Activated CD8-positive, alpha-beta T cell treated with anti-CD3 and anti-CD28 coated beads for 36 hours (primary cell): ENCODE data around the gene TMEM236. TPM values are rescaled to one million over a fixed set of nuclear protein-coding genes. Genes with fewer than 3 reads are reported as not detected.

Experiments
- ATAC-seq: fragments of 200-7000 bp; cut with Tn5 transposase; one replicate; pipeline ENCODE4 v1.10.0; 2021; ENCODE audit warnings: mild to moderate bottlenecking, moderate library complexity
- CTCF ChIA-PET: fragments of 350-600 bp; sonication (Branson Sonifier 250); formaldehyde crosslinking; loops from one replicate; lab custom pipeline; 2021; ENCODE audit warnings: antibody characterized with exemption; lab: Charles Lee
- POLR2A ChIA-PET: fragments of 350-600 bp; sonication (Branson Sonifier 250); formaldehyde crosslinking; loops from one replicate; lab custom pipeline; 2021; ENCODE audit warnings: antibody characterized with exemption; lab: Charles Lee
- DNase-seq: peaks from one replicate; pipeline ENCODE4 v3.0.0-alpha.2; 2020
- H3K27ac Mint-ChIP-seq: one replicate; pipeline ENCODE4 v1.8.0; 2021; ENCODE audit warnings: mild to moderate bottlenecking, mixed read lengths
- H3K27me3 Mint-ChIP-seq: one replicate; pipeline ENCODE4 v1.8.0; 2021; ENCODE audit warnings: mixed read lengths
- H3K36me3 Mint-ChIP-seq: one replicate; pipeline ENCODE4 v1.8.0; 2021; ENCODE audit warnings: low read depth, mixed read lengths
- H3K4me1 Mint-ChIP-seq: one replicate; pipeline ENCODE4 v1.8.0; 2021; ENCODE audit warnings: low read depth, mixed read lengths
- H3K4me3 Mint-ChIP-seq: one replicate; pipeline ENCODE4 v1.8.0; 2021; ENCODE audit warnings: mild to moderate bottlenecking, moderate library complexity, mixed read lengths
- H3K9me3 Mint-ChIP-seq: one replicate; pipeline ENCODE4 v1.8.0; 2021; ENCODE audit warnings: mixed read lengths
- CTCF ChIP-seq: fragments of 200-600 bp; IDR thresholded peaks from one replicate; pipeline ENCODE4 v1.8.0; 2022; ENCODE audit warnings: antibody characterized with exemption, mild to moderate bottlenecking
- intact Hi-C: fragments of 100-400 bp; cut with micrococcal nuclease; formaldehyde crosslinking; loops from one replicate; pipeline ENCODE4 v1.10.0; 2022
- total RNA-seq, 2 experiments: library from RNA; stranded (reverse); gene quantifications; one replicate each; pipeline ENCODE4 v1.2.3, GENCODE V29; 2021

The TMEM236 gene, protein sequence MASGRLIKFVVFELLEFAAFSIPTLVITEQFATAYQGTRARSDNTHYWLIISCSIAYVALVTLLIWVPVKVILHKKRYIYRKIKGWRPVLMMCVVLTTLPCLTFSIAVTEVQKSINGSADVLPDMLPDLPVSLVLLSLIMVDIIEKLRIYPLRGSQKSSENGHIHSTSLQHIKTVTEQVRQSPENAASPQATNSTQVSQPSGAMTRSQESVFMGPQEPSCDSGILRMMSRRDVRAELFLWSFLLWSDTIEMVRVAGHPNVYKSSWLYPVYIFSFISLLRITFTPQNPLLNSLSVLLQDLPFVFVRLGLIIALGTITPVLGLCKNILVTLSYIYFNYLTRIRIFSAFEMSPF
- total RNA-seq, result under 1 TPM; 0.11 to 0.16 TPM

DNA sequence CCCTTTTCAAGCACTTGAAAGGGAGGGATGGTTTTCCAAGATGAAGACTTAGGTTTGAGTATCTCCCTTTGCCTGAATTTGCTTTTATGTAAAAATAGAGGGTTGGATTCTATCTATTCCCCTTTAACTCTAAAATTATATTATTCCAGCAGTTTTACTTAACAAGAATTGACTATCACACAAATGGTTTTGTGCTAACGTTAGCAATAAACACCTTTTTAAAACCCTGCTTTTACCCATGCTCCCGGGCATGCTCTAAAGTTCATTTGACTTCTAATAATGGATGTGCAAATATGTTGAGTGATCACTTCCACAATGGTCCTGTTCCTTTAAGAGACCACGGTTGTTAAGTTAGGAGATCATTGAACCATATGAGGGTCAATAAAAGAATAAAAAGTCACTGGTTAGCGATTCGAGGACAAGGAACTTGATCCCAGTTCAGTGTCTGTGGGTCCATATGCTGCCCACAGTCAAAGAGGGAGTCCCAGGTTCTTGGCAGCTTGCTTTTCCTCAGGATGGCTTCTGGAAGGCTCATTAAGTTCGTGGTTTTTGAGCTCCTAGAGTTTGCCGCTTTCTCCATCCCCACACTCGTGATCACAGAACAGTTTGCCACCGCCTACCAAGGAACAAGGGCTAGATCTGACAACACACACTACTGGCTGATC lies at the start of gene TMEM236:
Gene TMEM236 (plus strand): TSS at position 421 of the 665 bp plus-strand sequence. CDS start 95 bp downstream, at position 516.
- intact Hi-C loops, result no loop called here
- no peak for TF ChIP-seq CTCF
- ATAC-seq (no peak), DNase-seq (no peak)
- H3K4me3 Mint-ChIP-seq, result no peak within 1 kb of the TSS
- CTCF ChIA-PET, result no interaction called here
- H3K4me1 Mint-ChIP-seq, result peaks cover 4% of the 10 kb centered on the region
- H3K36me3 Mint-ChIP-seq, result no peaks in the 10 kb centered on the region
- H3K27me3 Mint-ChIP-seq, result no peaks in the 10 kb centered on the region
- no peak within 1 kb of the TSS for H3K27ac Mint-ChIP-seq
- no peaks in the 10 kb centered on the region for H3K9me3 Mint-ChIP-seq
- POLR2A ChIA-PET, result interaction anchor here (0.5 kb wide), 1 partner anchor 18 kb away, joined by 3 read pairs; no protein-coding TSS in a partner anchor

DNA sequence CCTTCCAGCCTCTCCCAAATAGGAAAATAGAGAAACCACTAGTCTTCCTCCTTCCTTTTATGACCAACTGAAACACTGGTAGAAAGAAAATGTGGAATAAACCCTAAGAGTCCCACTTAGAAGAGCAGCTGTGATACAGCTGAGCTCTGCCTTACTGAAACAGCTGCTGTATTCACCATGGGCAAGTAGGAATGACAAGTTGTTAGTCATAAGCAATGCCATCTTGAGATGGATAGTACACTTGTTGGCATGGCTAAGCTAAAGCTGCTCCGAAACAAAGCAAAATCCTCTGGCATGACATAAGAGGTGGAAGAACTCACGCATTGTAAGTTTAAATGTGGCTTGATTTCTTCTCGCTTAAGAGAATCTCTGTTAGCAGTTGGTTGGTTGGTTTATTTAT lies 48.3 kb upstream of the TMEM236 start:
- no peak for DNase-seq
- no peak for ATAC-seq
- no peaks in the 10 kb centered on the region for H3K27me3 Mint-ChIP-seq
- peaks cover 28% of the 10 kb centered on the region for H3K36me3 Mint-ChIP-seq
- peaks cover 4% of the 10 kb centered on the region for H3K4me1 Mint-ChIP-seq
- H3K4me3 Mint-ChIP-seq, result no peak overlapping the region
- POLR2A ChIA-PET, result interaction anchor here (0.6 kb wide), 1 partner anchor 31 kb away, joined by 4 read pairs; no protein-coding TSS in a partner anchor
- H3K27ac Mint-ChIP-seq, result no peak overlapping the region
- CTCF ChIA-PET, result interaction anchor here (0.7 to 2.0 kb wide), 3 partner anchors 87 to 96 kb away, joined by 3 to 5 read pairs (median 4); no protein-coding TSS in a partner anchor
- no peaks in the 10 kb centered on the region for H3K9me3 Mint-ChIP-seq
- TF ChIP-seq CTCF, result no peak
- intact Hi-C loops, result no loop called here

DNA sequence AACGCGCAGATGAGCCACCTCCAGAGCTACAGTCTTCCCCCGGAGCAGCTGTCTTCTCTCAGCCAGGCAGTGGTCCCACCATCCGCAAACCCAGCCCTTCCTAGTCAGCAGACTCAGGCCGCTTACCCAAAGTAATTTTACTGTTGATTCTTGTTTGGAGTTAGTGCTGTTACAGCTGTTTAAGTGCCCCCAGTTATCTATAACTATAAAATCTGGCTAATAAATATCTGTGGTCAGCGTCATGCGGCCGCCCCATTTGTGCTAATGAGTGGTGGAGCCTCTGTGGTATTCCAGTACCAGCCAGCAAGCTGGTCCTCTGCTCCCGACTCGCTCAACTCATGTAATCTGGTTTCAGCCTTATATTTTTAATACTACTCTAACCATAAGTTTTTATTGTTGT lies 43.2 kb upstream of the TMEM236 start:
- ChIA-PET CTCF (interaction anchor here (0.6 to 1.5 kb wide), 2 partner anchors 50 to 100 kb away, joined by 3 to 4 read pairs; no protein-coding TSS in a partner anchor), POLR2A (no interaction called here)
- Mint-ChIP-seq H3K27ac (no peak overlapping the region), H3K4me1 (no peaks in the 10 kb centered on the region), H3K4me3 (no peak overlapping the region), H3K27me3 (no peaks in the 10 kb centered on the region), H3K9me3 (no peaks in the 10 kb centered on the region), H3K36me3 (peaks cover 20% of the 10 kb centered on the region)
- intact Hi-C loops, result no loop called here
- ATAC-seq (no peak), DNase-seq (no peak)
- TF ChIP-seq CTCF, result no peak

GRCh38 chr10:17709492-17709891 lies 42.5 kb upstream of the TMEM236 start:
- Mint-ChIP-seq H3K9me3 (no peaks in the 10 kb centered on the region), H3K36me3 (peaks cover 24% of the 10 kb centered on the region), H3K4me1 (no peaks in the 10 kb centered on the region), H3K27me3 (no peaks in the 10 kb centered on the region), H3K27ac (no peak overlapping the region), H3K4me3 (no peak overlapping the region)
- intact Hi-C loops, result no loop called here
- no peak for DNase-seq
- TF ChIP-seq CTCF, result no peak
- CTCF ChIA-PET, result interaction anchor here (0.6 to 1.5 kb wide), 3 partner anchors 32 to 101 kb away, joined by 3 to 4 read pairs (median 3); no protein-coding TSS in a partner anchor
- POLR2A ChIA-PET, result no interaction called here
- no peak for ATAC-seq
